ENCODE results near the gene STX10.

The STX10 gene

DNA sequence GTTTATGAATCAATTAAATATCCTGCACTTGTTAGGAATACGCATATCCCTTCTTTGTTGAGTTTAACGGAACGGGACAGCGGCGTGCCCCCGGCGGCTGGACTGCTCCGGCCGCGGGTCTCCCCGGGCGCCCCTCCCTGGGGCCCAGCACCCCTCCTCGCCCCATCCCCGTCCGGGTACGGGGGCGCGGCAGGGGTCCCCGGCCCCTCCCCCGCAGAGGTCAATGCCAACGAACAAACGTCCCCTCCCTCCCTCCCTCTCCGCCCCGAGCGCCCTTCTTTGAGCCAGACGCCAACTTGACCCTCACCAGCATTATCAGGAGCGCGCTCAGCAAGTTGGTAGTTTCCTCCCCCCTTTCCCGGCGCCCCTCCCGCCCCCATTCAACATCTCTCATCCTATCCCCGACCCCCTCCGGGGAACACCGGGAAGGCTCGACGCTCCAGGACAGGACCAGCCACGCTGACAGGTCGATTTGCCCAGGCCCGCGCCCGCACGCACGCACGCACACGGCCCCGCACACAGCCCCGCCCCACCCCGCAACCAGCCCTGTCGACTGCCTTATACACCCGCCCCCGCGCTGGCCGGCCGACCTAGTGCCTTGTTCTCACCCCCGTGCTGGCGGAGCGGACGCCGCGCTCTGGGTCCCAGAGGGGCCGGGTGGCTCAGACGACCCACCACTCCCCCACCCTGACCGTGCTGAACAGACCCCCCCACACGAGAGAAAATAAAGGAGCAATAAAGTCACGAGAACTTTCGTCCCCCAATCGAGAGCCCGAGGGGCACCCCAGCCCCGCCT, 52.5 kb downstream of the STX10 start:
- no peak overlapping the region for H3K4me3 ChIP-seq (ENCODE audit: low read depth, low read length)
- DNase-seq (ENCODE audit: low read depth), result no peak
- TF ChIP-seq, protein P1, sequence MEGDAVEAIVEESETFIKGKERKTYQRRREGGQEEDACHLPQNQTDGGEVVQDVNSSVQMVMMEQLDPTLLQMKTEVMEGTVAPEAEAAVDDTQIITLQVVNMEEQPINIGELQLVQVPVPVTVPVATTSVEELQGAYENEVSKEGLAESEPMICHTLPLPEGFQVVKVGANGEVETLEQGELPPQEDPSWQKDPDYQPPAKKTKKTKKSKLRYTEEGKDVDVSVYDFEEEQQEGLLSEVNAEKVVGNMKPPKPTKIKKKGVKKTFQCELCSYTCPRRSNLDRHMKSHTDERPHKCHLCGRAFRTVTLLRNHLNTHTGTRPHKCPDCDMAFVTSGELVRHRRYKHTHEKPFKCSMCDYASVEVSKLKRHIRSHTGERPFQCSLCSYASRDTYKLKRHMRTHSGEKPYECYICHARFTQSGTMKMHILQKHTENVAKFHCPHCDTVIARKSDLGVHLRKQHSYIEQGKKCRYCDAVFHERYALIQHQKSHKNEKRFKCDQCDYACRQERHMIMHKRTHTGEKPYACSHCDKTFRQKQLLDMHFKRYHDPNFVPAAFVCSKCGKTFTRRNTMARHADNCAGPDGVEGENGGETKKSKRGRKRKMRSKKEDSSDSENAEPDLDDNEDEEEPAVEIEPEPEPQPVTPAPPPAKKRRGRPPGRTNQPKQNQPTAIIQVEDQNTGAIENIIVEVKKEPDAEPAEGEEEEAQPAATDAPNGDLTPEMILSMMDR (conservative IDR thresholded peaks at IDR 0.05; ENCODE audit: low read depth, low read length), result no peak

GRCh38 chr19:13097033-13097462, 53.1 kb downstream of the STX10 start:
- no peak overlapping the region for H3K4me3 ChIP-seq (ENCODE audit: low read depth, low read length)
- no peak for DNase-seq (ENCODE audit: low read depth)
- TF ChIP-seq, protein P1 (conservative IDR thresholded peaks at IDR 0.05; ENCODE audit: low read depth, low read length), result no peak

DNA sequence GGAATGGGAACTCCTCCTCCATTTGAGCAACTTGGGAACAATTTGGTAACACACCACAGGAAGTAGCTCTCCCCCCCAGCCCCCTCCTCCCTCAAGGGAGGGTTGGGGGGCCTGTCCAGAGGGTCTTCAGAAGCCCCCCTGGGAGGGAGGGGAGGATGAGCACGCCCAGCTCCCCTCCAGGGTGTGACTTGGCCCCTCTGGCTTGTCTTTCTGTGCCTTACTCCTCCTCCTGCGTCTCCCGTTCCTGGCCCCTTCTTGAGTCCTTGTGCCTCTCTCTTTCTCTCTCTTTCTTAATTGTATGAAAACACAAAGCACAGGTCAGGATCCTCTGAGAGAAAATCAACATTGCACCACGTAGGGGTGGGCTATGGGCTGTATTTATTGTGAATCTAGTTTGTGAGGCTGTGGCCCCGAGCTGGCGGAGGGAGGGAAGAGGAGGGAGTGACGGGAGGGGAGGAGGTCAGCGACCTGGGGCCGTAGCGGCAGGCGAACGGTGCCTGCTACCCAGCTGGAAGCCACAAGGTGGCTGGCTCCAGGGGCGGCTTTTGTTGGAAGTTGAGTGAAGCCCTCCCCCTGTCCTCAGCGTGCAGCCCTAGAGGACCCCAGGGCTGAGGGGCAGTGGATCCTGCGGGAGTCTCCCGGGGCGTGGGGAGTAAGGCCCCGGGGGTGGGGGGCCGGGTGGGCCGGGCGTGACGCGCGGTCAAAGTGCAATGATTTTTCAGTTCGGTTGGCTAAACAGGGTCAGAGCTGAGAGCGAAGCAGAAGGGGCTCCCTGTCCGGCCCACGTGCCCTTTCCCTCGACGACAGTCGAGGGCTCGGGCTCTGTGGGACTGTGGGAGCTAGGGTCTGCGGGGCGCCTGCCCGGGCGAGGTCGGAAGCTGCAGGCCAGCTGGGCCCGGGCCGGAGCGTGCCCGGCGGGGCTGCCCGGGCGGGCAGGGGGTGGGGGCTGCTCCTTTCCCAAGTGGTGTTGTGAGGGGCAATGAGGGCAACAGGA, 53.9 kb downstream of the STX10 start:
- H3K4me3 ChIP-seq (ENCODE audit: low read depth, low read length), result no peak overlapping the region
- TF ChIP-seq, protein P1 (conservative IDR thresholded peaks at IDR 0.05; ENCODE audit: low read depth, low read length), result no peak
- no peak for DNase-seq (ENCODE audit: low read depth)

DNA sequence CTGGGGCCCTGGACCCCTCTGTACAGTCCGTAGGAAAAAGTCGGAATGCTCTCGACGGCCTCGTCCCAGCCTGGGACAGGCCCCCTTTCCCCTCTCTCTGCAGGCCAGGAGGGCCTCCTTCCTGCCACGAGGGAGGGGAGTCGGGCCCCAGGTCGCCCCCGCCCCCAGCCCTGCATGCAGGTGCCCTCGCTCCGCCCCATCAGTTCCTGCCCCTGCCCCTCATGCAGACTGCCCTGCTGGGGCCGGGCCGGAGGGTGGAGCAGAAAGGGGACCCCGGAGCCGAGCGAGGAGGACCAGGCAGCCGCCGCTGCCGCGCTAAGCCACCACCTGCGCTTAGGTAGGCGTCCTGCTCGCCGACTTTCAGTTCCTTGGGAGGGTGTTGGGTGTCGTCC, 54.8 kb downstream of the STX10 start:
- TF ChIP-seq, protein P1 (conservative IDR thresholded peaks at IDR 0.05; ENCODE audit: low read depth, low read length), result no peak
- no peak for DNase-seq (ENCODE audit: low read depth)
- no peak overlapping the region for H3K4me3 ChIP-seq (ENCODE audit: low read depth, low read length)

DNA sequence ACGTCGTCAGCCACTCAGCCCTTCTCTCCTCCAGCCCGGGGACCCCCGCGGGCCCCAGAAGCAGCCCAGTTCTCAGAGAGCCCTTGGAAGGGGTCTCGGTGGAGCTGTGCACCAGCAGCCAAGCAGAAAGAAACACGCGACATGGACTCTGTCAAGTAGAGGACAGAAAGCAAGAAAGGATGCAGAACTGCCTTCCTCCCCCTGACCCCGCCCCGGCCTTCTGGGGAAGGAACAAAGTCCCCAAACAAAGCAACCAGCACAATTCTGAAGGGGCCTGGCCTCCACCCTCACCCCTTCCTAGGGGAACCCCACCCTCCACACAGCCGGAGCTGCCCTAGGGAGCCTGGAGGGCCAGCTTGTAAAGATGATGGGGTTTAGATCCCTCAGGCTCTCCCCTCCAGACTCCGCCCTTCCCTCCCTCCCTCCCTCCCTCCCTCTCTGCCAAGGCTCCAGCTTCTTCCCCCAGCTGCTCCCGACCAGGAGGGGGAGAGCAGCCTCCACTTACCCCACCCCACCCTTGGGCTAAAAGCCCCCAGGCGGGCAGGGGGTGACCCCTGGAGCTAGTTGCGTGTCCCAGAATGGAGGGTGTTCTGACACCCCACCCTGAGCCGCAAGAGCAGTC, 55.3 kb downstream of the STX10 start:
- no peak overlapping the region for H3K4me3 ChIP-seq (ENCODE audit: low read depth, low read length)
- TF ChIP-seq, protein P1 (conservative IDR thresholded peaks at IDR 0.05; ENCODE audit: low read depth, low read length), result no peak
- DNase-seq (ENCODE audit: low read depth), result no peak

DNA sequence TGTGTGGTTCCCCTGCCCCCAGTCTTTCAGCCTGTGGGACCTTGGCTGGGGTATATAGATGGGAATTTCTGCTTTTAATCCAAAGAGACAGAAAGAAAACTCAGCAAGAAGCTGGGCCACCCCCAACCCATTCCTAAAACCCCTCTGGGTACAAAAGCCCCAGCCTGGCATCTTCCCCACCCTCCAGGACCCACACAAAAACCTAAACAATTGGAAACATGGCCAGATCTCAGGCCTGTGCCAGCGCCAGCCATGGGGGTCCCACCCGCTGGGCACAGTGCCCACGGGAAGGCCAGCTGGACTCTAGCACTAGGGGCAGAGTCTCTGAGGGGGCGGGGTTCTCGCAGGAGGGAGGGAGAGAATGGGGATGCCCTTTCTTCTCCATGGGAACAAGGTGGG, 56.1 kb downstream of the STX10 start:
- H3K4me3 ChIP-seq (ENCODE audit: low read depth, low read length), result no peak overlapping the region
- no peak for DNase-seq (ENCODE audit: low read depth)
- TF ChIP-seq, protein P1 (conservative IDR thresholded peaks at IDR 0.05; ENCODE audit: low read depth, low read length), result no peak

Data from choroid plexus epithelial cell (primary cell).